Stimulated activated CD8-positive, alpha-beta memory T cell treated with anti-CD3 and anti-CD28 coated beads, Interleukin-12 subunit alpha, Interleukin-12 subunit beta, amount 100 ng/mL, for 24 hours (primary cell): ENCODE results near the gene PDGFD.

ENCODE experiments used
- DNase-seq: peaks from one replicate; pipeline ENCODE4 v3.0.0-alpha.2; 2020; ENCODE audit errors: extremely low read depth

Gene PDGFD

DNA sequence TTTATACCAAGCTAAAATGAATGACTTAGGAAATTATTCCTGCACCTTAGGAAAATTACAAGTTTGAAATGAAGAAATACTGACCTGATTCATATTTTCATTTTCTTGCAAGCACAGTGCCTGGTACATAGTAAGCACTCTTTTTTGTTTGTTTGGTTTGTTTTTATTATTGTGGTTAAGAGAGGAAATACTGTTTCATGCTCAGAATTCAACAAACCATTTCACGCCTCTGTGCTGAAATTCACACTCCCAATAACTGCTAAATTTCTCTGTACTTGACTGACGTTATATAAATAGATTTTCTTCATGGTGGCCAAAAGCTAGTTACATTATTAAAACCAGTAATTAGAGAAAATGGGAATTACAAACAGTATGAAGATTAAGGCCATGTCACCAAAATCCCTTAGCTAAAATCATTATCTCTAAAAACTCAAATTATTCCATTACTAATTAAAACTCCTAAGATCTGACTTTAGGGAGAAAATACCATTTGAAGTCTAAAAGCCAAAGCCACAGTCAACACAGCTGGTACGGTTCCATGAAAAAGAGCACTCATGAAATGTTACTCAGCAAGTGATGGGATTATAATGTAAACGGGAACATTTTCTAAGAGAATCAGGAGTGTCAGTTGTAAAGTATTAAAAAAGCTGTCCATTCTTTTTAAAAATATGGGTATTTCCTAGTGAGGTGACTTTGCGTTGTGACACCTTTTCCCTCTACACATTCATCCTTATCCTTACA, 205.3 kb downstream of the PDGFD start:
- no peak for DNase-seq

GRCh38 chr11:103953797-103954486, 210.0 kb downstream of the PDGFD start:
- DNase-seq = no peak

- DNase-seq = no peak
These were observed 214.2 kb downstream of the PDGFD start for GRCh38 chr11:103949781-103950180.

GRCh38 chr11:103948187-103948763, 215.7 kb downstream of the PDGFD start:
- DNase-seq = no peak

GRCh38 chr11:103947546-103947919, 216.4 kb downstream of the PDGFD start:
- no peak for DNase-seq

- no peak for DNase-seq
These were observed 217.0 kb downstream of the PDGFD start for GRCh38 chr11:103946793-103947545.

GRCh38 chr11:103944251-103944940, 219.6 kb downstream of the PDGFD start:
- DNase-seq = no peak

DNA sequence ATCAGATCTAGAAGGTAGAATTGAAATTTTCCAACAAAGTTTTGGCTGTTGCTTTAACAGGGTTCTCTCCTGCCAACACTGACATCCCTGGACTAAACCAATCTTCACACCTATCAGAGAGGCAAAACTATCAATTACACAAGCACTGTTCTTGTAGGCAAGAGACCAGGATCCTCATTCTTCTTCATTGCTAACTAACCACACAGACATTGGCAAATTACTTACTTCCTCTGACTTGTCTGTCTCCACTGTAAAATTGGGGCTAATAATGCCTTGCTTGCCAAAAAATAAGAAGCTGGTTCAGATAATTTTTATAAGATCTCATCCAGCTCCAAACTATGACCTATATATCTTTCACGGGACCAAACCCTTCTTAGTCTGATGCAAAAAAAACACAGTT, 221.3 kb downstream of the PDGFD start:
- no peak for DNase-seq

DNA sequence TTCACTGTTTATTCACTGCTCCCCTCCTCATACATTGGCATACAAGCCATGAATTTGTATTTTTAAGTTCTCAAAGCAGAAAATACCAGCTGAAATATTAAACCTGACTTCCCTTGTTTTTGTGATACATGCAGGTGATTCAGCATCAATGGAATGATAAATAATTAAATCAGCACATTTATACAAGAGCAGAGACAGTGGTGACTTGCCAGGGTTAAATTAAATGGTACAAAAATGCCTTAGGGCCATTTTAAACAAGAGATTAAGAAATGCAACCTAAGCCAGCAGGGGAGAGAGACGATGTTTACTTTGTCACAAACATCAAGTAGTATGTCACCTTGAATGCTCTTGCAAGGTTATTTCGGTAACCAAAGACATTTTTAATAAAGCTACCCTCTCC, 223.4 kb downstream of the PDGFD start:
- DNase-seq = no peak

- no peak for DNase-seq
These were observed 224.3 kb downstream of the PDGFD start for GRCh38 chr11:103939694-103940093.

GRCh38 chr11:103936059-103936458, 227.9 kb downstream of the PDGFD start:
- no peak for DNase-seq

DNA sequence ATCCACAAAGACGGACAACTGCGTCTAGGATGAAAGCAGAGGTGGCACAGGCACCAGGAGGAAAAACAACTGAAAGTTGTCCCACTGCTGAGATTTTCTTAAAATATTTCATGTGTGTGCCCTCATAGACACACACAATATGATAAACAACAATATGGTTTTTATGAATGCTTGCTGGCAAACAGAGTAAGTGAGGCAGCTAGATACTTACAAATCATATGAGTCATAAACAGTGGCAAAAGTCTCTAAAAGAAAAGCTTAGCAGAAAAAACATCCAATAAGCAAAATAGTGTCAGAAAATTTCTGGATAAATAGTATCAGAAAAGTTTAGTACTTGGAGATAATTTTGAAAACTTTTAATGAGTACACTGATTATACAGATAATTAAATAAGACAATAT, 228.7 kb downstream of the PDGFD start:
- no peak for DNase-seq

- DNase-seq = no peak
These were observed 234.6 kb downstream of the PDGFD start for GRCh38 chr11:103929170-103929903.

DNA sequence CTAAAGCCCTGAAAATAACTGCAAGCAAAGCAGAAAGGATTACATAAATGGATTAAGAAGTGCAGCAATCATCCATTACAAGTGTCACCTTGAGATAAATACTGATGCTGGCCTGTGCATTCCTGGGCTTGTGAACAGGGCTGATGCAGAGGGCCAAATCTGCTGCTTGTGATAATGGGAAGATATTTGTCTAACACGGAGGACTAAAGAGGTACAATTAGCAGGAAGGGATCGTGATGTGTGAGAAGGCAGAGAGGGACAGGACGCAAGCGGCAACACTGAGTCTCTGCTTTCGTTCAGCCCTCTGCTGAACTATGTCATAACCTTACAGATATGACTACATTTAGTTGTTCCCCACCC, 235.2 kb downstream of the PDGFD start:
- DNase-seq = no peak

DNA sequence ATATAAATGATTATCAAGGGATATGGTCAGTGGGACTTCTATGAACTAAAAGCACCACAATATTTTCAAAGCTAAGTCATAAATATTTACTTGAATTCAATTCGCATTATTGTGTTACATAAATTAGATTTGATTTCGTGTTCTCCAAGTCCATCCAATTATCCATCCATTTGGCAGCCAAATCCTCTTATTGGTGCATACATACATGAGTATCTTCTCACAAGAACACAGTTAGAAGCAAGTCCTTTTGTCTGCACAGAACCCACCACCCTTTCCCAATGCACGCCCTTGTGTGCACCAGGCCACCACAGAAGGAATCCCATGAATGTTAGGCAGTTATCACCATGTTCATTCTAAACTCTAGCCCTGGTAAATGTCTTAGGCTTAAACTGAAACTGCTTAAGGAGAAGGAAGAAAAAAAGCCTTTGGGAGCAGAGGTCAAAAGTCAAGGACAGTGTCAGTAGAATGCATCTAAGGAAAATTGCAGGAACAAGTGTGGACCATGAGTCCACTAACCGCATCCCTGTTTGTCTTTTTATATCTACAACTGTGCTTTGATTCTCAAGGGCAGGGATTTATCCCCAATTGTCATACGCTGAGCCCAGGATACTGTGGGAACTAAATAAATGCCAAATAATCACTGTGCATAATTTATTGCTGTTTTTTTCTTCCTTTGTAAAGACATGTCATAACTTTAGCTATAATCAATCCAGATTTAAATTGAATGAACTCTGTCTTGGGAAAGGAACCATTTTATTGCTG, 235.7 kb downstream of the PDGFD start:
- no peak for DNase-seq

DNA sequence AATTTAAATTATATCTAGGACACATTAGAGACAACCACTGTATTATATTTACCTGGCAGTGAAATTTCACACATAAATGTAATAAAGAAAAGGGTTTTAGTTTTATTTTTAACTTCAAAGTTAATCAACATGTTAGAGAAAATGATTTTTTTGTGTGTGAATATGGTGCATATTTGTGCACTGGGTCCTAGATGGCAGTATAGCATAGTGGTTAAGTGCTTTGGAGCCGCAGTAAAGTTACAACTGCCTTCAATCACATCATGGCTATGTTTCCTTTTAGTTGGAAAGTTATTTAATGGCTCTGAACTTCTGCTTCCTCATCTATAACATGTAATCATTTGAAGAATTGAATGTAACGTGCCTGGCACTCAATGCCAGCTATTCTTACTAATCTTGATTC, 236.4 kb downstream of the PDGFD start:
- no peak for DNase-seq

DNA sequence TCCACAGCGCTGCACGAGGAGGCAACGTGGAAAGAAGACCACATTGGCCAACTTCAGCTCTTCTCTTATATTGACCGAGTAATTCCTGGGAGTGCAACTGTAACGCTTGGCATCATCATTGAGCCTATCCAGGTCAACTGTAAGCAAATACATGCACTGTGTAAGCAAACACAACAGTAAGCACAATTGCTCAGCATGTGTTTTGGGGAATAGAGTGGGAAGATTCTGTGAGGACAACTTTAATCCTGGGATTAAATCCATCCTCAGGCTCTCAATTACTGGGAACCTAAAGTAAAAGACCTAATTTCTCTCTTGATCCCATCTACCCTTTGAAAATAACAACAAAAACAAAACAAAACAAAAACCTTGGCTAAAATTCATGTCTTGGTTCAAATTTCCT, 237.0 kb downstream of the PDGFD start:
- no peak for DNase-seq

- DNase-seq = no peak
These were observed 239.6 kb downstream of the PDGFD start for GRCh38 chr11:103924166-103925013.

DNA sequence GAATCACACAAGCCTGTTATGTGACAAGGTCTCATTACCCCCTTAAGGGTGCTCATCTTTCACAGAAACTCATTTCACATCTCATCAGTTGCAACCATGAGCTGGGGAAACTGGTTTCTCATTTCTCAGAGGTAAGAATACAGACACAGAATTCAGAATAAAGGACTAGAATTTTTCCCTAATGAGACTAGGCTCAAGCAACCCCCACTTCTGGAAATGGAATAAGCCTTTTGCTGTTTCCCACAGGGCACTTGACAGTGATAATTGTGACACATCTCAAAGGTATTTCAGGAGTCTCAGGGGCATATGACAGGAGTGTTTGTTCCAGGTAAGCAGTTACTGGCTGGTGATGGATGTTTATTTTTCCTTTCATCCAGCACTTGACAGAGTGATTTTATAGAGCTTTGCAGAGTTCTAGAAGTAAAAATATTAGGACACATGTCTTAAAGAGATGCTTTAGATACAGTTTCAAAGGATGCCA, 240.5 kb downstream of the PDGFD start:
- DNase-seq = no peak
